ENCODE data around the gene SLPI. TPM values are rescaled to one million over a fixed set of nuclear protein-coding genes. Genes with fewer than 3 reads are reported as not detected.

SLPI gene
- total RNA-seq, 1 donor from 2014 or later, result 966 TPM

DNA sequence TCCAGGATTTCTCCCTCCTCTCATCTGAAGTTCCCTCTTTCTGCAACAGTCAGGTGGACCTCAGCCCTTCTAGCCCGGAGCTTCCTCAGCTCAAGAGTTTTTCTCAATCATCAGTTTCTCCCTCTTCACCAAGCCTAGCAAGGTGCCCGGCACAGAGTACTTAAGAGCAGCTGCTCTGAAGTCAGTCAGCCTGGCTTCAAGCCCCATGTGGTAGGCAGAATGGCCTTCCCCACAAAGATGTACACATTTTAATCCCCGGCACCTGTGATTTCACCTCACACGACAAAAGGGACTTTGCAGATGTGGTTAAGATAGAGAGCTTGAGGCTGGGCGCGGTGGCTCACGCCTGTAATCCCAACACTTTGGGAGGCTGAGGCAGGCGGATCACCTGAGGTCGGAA lies 37.2 kb upstream of the SLPI start:
- ATAC-seq (no peak), DNase-seq (no peak)
- TF ChIP-seq, protein P1, sequence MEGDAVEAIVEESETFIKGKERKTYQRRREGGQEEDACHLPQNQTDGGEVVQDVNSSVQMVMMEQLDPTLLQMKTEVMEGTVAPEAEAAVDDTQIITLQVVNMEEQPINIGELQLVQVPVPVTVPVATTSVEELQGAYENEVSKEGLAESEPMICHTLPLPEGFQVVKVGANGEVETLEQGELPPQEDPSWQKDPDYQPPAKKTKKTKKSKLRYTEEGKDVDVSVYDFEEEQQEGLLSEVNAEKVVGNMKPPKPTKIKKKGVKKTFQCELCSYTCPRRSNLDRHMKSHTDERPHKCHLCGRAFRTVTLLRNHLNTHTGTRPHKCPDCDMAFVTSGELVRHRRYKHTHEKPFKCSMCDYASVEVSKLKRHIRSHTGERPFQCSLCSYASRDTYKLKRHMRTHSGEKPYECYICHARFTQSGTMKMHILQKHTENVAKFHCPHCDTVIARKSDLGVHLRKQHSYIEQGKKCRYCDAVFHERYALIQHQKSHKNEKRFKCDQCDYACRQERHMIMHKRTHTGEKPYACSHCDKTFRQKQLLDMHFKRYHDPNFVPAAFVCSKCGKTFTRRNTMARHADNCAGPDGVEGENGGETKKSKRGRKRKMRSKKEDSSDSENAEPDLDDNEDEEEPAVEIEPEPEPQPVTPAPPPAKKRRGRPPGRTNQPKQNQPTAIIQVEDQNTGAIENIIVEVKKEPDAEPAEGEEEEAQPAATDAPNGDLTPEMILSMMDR (IDR thresholded peaks at IDR 0.05), result no peak
- Histone ChIP-seq H3K36me3 (no peaks in the 10 kb centered on the region), H3K27ac (no peak overlapping the region), H3K4me3 (no peak overlapping the region), H3K9me3 (no peaks in the 10 kb centered on the region), H3K27me3 (peaks cover 3% of the 10 kb centered on the region), H3K4me1 (peaks cover 10% of the 10 kb centered on the region)
- intact Hi-C loops (cut with DNase I), result no loop called here

GRCh38 chr20:45290677-45291355 lies 36.5 kb upstream of the SLPI start:
- intact Hi-C loops (cut with DNase I), result no loop called here
- DNase-seq (peak; percentile 85), ATAC-seq (peak; percentile 85)
- H3K36me3 ChIP-seq, result no peaks in the 10 kb centered on the region
- no peak overlapping the region for H3K27ac ChIP-seq
- H3K4me3 ChIP-seq, result no peak overlapping the region
- H3K4me1 ChIP-seq, result peaks cover 10% of the 10 kb centered on the region
- peaks cover 3% of the 10 kb centered on the region for H3K27me3 ChIP-seq
- TF ChIP-seq, protein P1 (IDR thresholded peaks at IDR 0.05), result peak; percentile 89
- H3K9me3 ChIP-seq, result no peaks in the 10 kb centered on the region

- no peaks in the 10 kb centered on the region for H3K36me3 ChIP-seq
- no peaks in the 10 kb centered on the region for H3K9me3 ChIP-seq
- peaks cover 10% of the 10 kb centered on the region for H3K4me1 ChIP-seq
- ATAC-seq (no peak), DNase-seq (no peak)
- peaks cover 3% of the 10 kb centered on the region for H3K27me3 ChIP-seq
- TF ChIP-seq, protein P1 (IDR thresholded peaks at IDR 0.05), result no peak
- intact Hi-C loops (cut with DNase I), result no loop called here
- no peak overlapping the region for H3K27ac ChIP-seq
- no peak overlapping the region for H3K4me3 ChIP-seq
Measured at GRCh38 chr20:45289942-45290676, 35.7 kb upstream of the SLPI start.

DNA sequence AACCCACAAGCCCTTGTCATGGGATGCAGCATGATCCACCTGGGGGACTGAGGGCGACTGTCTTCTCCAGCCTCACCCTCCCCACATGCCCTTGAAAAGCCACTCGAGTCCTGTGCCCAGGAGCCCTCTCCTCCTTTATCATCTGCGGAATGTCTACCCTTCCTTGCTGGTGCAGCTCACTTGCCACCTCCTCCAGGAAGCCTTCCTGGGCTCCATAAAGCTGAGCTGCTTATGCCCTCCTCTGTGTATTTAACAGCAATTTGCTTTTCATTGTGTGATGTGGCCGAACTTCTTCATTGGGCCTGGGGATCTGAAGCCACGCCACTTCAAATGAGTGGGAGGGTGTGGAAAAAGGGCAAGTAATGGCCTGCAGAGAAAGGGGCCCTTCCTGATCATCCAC lies 34.5 kb upstream of the SLPI start:
- Histone ChIP-seq H3K4me1 (peaks cover 10% of the 10 kb centered on the region), H3K27ac (no peak overlapping the region), H3K27me3 (peaks cover 3% of the 10 kb centered on the region), H3K4me3 (no peak overlapping the region), H3K36me3 (no peaks in the 10 kb centered on the region), H3K9me3 (no peaks in the 10 kb centered on the region)
- DNase-seq, result no peak
- TF ChIP-seq, protein P1 (IDR thresholded peaks at IDR 0.05), result no peak
- intact Hi-C loops (cut with DNase I), result no loop called here
- ATAC-seq, result no peak

DNA sequence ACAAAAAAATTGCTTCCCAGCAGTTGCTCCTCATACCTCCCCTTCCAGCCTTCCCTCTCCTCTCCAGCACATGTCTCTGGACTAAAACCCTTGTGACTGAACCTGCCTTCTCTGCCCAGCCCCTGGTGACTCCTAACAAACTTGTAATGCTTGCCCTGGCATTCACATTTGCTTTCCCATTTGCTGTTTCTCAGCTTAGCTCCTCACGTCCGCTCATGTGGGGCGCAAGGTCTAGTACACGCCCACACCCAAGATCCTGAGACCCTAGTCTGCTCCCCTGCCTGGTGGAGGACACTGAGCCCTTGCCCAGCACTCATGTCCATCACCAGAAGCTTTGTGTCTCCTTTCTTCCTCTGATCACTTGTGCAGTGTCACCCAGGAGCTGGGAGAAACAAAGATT lies 34.0 kb upstream of the SLPI start:
- DNase-seq, result no peak
- no peak for ATAC-seq
- Histone ChIP-seq H3K36me3 (no peaks in the 10 kb centered on the region), H3K4me3 (no peak overlapping the region), H3K4me1 (peaks cover 10% of the 10 kb centered on the region), H3K9me3 (no peaks in the 10 kb centered on the region), H3K27me3 (peaks cover 3% of the 10 kb centered on the region), H3K27ac (no peak overlapping the region)
- intact Hi-C loops (cut with DNase I), result no loop called here
- TF ChIP-seq, protein P1 (IDR thresholded peaks at IDR 0.05), result no peak

Measured in upper lobe of right lung (tissue), 1 donor.